GM23248 (cell line): Measurements from ENCODE around the gene GSE1.

ENCODE experiments used
- EZH2 ChIP-seq: fragments of 200-600 bp; sonication (generic); IDR thresholded peaks from 2 replicates; pipeline ENCODE4 v1.6.1; 2018; ENCODE audit warnings: antibody characterized with exemption, mild to moderate bottlenecking; ENCODE audit not compliant: insufficient read depth, poor library complexity, severe bottlenecking
- EZH2phosphoT487 ChIP-seq: fragments of 200-600 bp; sonication (generic); IDR thresholded peaks from 2 replicates; pipeline ENCODE4 v1.6.1; 2018; ENCODE audit warnings: antibody characterized with exemption, moderate library complexity, mild to moderate bottlenecking, low read depth; ENCODE audit not compliant: insufficient read depth

- TF ChIP-seq EZH2 (no peak), EZH2phosphoT487 (no peak)
Observed at GRCh38 chr16:85614338-85615013, 1.4 kb downstream of the GSE1 start.
